Measurements from ENCODE around the gene ACAA1.

GRCh38 chr3:38115645-38116427 is 21.1 kb downstream of the ACAA1 start:
- TF ChIP-seq CTCF (conservative IDR thresholded peaks at IDR 0.05; ENCODE audit: low read length) (no peak), EZH2phosphoT487 (IDR thresholded peaks at IDR 0.05; ENCODE audit: borderline replicate concordance, low read depth, low read length) (no peak)

All from OCI-LY7 (cell line).